Astrocyte (in vitro differentiated cells and primary cell): Measurements from ENCODE around the gene EDDM13. TPM values are rescaled to one million over a fixed set of nuclear protein-coding genes. Genes with fewer than 3 reads are reported as not detected.

ENCODE experiments used
- DNase-seq: peaks from one replicate; pipeline ENCODE4 v3.0.0-alpha.2; 2010; ENCODE audit warnings: low read depth
- FAIRE-seq: peaks from 2 replicates; lab custom pipeline; 2011; peaks lifted over from hg19 to GRCh38; lab: Jason Lieb, UNC
- H2AFZ ChIP-seq: 2 replicates; pipeline ENCODE4 v1.6.0; 2012; ENCODE audit warnings: low read depth, low read length, inconsistent platforms
- H3K27ac ChIP-seq: 2 replicates; pipeline ENCODE4 v1.5.1; 2011; ENCODE audit warnings: low read depth, low read length, inconsistent platforms
- H3K27me3 ChIP-seq: 2 replicates; pipeline ENCODE4 v1.6.0; 2011; ENCODE audit warnings: low read length, inconsistent platforms; ENCODE audit not compliant: insufficient read depth
- H3K36me3 ChIP-seq: 2 replicates; pipeline ENCODE4 v1.5.1; 2011; ENCODE audit warnings: low read length, inconsistent platforms; ENCODE audit not compliant: insufficient read depth
- H3K4me1 ChIP-seq: 2 replicates; pipeline ENCODE4 v1.5.1; 2011; ENCODE audit warnings: low read length, inconsistent platforms; ENCODE audit not compliant: insufficient read depth
- H3K4me2 ChIP-seq: 2 replicates; pipeline ENCODE4 v1.6.0; 2012; ENCODE audit warnings: low read length, inconsistent platforms
- H3K4me3 ChIP-seq: 2 replicates; pipeline ENCODE4 v1.5.1; 2011; ENCODE audit warnings: low read depth, mild to moderate bottlenecking, low read length, inconsistent platforms; ENCODE audit not compliant: insufficient read depth
- H3K79me2 ChIP-seq: 2 replicates; pipeline ENCODE4 v1.6.0; 2012; ENCODE audit warnings: mild to moderate bottlenecking, low read length, inconsistent platforms; ENCODE audit not compliant: insufficient read depth
- H3K9ac ChIP-seq: 2 replicates; pipeline ENCODE4 v1.6.0; 2012; ENCODE audit warnings: mild to moderate bottlenecking, low read length, inconsistent platforms
- H3K9me3 ChIP-seq: 2 replicates; pipeline ENCODE4 v1.5.1; 2012; ENCODE audit warnings: low read depth, mild to moderate bottlenecking, low read length, inconsistent platforms; ENCODE audit not compliant: insufficient read depth
- H4K20me1 ChIP-seq: 2 replicates; pipeline ENCODE4 v1.6.0; 2012; ENCODE audit warnings: low read length, inconsistent platforms; ENCODE audit not compliant: insufficient read depth
- H3K27ac Mint-ChIP-seq: one replicate; pipeline ENCODE4 v1.8.0; 2021; ENCODE audit warnings: mild to moderate bottlenecking, mixed read lengths; ENCODE audit not compliant: unreplicated experiment
- H3K27me3 Mint-ChIP-seq: one replicate; pipeline ENCODE4 v1.8.0; 2021; ENCODE audit warnings: low read depth, mixed read lengths; ENCODE audit not compliant: unreplicated experiment
- H3K36me3 Mint-ChIP-seq: one replicate; pipeline ENCODE4 v1.8.0; 2021; ENCODE audit warnings: low read depth, mixed read lengths; ENCODE audit not compliant: unreplicated experiment
- H3K4me1 Mint-ChIP-seq: one replicate; pipeline ENCODE4 v1.8.0; 2021; ENCODE audit warnings: low read depth, mixed read lengths; ENCODE audit not compliant: unreplicated experiment
- H3K4me3 Mint-ChIP-seq: one replicate; pipeline ENCODE4 v1.8.0; 2021; ENCODE audit warnings: mild to moderate bottlenecking, moderate library complexity, mixed read lengths; ENCODE audit not compliant: unreplicated experiment
- H3K9me3 Mint-ChIP-seq: one replicate; pipeline ENCODE4 v1.8.0; 2021; ENCODE audit warnings: mild to moderate bottlenecking, mixed read lengths; ENCODE audit not compliant: unreplicated experiment
- CTCF ChIP-seq: IDR thresholded peaks from 2 replicates; pipeline ENCODE4 v1.5.1; 2011; ENCODE audit warnings: low read depth, mild to moderate bottlenecking, inconsistent platforms, low read length, moderate library complexity; ENCODE audit not compliant: insufficient read depth
- EZH2 ChIP-seq: IDR thresholded peaks from 2 replicates; pipeline ENCODE4 v1.6.1; 2012; ENCODE audit warnings: mild to moderate bottlenecking, low read length, inconsistent platforms; ENCODE audit not compliant: insufficient read depth
- total RNA-seq: library from RNA; stranded (reverse); gene quantifications from 2 replicates; pipeline ENCODE4 v1.2.1, GENCODE V29; 2021

Gene EDDM13
- total RNA-seq, 1 donor from 2014 or later = not detected

- H3K4me1 Mint-ChIP-seq = no peaks in the 10 kb centered on the region
Observed at GRCh38 chr19:56350416-56351045, 78.0 kb downstream of the EDDM13 start.

GRCh38 chr19:56351208-56351607, 78.7 kb downstream of the EDDM13 start:
- no peaks in the 10 kb centered on the region for H3K36me3 ChIP-seq
- H3K9me3 ChIP-seq = no peaks in the 10 kb centered on the region
- no peak overlapping the region for H2AFZ ChIP-seq
- no peaks in the 10 kb centered on the region for H3K4me1 Mint-ChIP-seq
- DNase-seq (no peak), FAIRE-seq (no peak)
- no peaks in the 10 kb centered on the region for H4K20me1 ChIP-seq
- H3K4me3 Mint-ChIP-seq = no peak overlapping the region
- H3K9ac ChIP-seq = no peak overlapping the region
- no peaks in the 10 kb centered on the region for H3K4me1 ChIP-seq
- no peaks in the 10 kb centered on the region for H3K79me2 ChIP-seq
- no peak overlapping the region for H3K27ac Mint-ChIP-seq
- H3K27me3 ChIP-seq = no peaks in the 10 kb centered on the region
- H3K4me3 ChIP-seq = no peak overlapping the region
- no peak overlapping the region for H3K27ac ChIP-seq
- H3K4me2 ChIP-seq = no peak overlapping the region
- H3K27me3 Mint-ChIP-seq = no peaks in the 10 kb centered on the region
- H3K9me3 Mint-ChIP-seq = peaks cover 4% of the 10 kb centered on the region
- TF ChIP-seq EZH2 (no peak), CTCF (no peak)
- H3K36me3 Mint-ChIP-seq = peaks cover 3% of the 10 kb centered on the region

More at GRCh38 chr19:56350416-56351045, 78.0 kb downstream of the EDDM13 start:
- H3K4me3 Mint-ChIP-seq = no peak overlapping the region
- H2AFZ ChIP-seq = no peak overlapping the region
- no peaks in the 10 kb centered on the region for H3K9me3 Mint-ChIP-seq
- peak; percentile 11 for DNase-seq
- no peak overlapping the region for H3K27ac Mint-ChIP-seq
- TF ChIP-seq EZH2 (no peak), CTCF (peak; percentile 77)
- no peaks in the 10 kb centered on the region for H3K27me3 ChIP-seq
- H3K4me1 ChIP-seq = no peaks in the 10 kb centered on the region
- H3K36me3 ChIP-seq = no peaks in the 10 kb centered on the region
- no peak overlapping the region for H3K4me2 ChIP-seq
- FAIRE-seq = no peak
- no peak overlapping the region for H3K4me3 ChIP-seq
- H3K9ac ChIP-seq = no peak overlapping the region
- H3K79me2 ChIP-seq = no peaks in the 10 kb centered on the region
- H4K20me1 ChIP-seq = no peaks in the 10 kb centered on the region
- peaks cover 3% of the 10 kb centered on the region for H3K36me3 Mint-ChIP-seq
- H3K27me3 Mint-ChIP-seq = no peaks in the 10 kb centered on the region
- no peaks in the 10 kb centered on the region for H3K9me3 ChIP-seq
- H3K27ac ChIP-seq = no peak overlapping the region

- H3K9me3 ChIP-seq = no peaks in the 10 kb centered on the region
- H3K4me2 ChIP-seq = no peak overlapping the region
- no peaks in the 10 kb centered on the region for H3K4me1 ChIP-seq
- H3K9ac ChIP-seq = no peak overlapping the region
- H3K36me3 Mint-ChIP-seq = peaks cover 6% of the 10 kb centered on the region
- no peaks in the 10 kb centered on the region for H3K36me3 ChIP-seq
- no peak overlapping the region for H3K27ac Mint-ChIP-seq
- no peak for DNase-seq
- peaks cover 12% of the 10 kb centered on the region for H3K9me3 Mint-ChIP-seq
- H3K27me3 ChIP-seq = no peaks in the 10 kb centered on the region
- H4K20me1 ChIP-seq = no peaks in the 10 kb centered on the region
- H3K4me3 Mint-ChIP-seq = no peak overlapping the region
- H2AFZ ChIP-seq = no peak overlapping the region
- no peaks in the 10 kb centered on the region for H3K79me2 ChIP-seq
- TF ChIP-seq CTCF (no peak), EZH2 (no peak)
- H3K4me3 ChIP-seq = no peak overlapping the region
- FAIRE-seq = no peak
- H3K27ac ChIP-seq = no peak overlapping the region
- no peaks in the 10 kb centered on the region for H3K4me1 Mint-ChIP-seq
- H3K27me3 Mint-ChIP-seq = no peaks in the 10 kb centered on the region
Observed at GRCh38 chr19:56355517-56355916, 83.0 kb downstream of the EDDM13 start.
